ENCODE data around the gene MPST. TPM values are rescaled to one million over a fixed set of nuclear protein-coding genes. Genes with fewer than 3 reads are reported as not detected.
A peak's percentile ranks its signal among the peaks of the same experiment; 100 is the strongest.

MPST gene
- total RNA-seq, 4 donors from 2014 or later, result 99.0 to 171 (median 143) TPM

GRCh38 chr22:36991206-36991605, 28.3 kb upstream of the MPST start:
- Histone ChIP-seq H3K4me3 (no peak overlapping the region), H3K36me3 (no peaks in the 10 kb centered on the region), H3K9me3 (peaks cover under 1% of the 10 kb centered on the region), H3K27ac (no peak overlapping the region), H3K27me3 (peaks cover 35% of the 10 kb centered on the region), H3K4me1 (no peaks in the 10 kb centered on the region)
- peak in 1 of 2 donors; percentile 32 for DNase-seq (ENCODE audit: low spot score in 2 of 2)
- TF ChIP-seq, protein P1, sequence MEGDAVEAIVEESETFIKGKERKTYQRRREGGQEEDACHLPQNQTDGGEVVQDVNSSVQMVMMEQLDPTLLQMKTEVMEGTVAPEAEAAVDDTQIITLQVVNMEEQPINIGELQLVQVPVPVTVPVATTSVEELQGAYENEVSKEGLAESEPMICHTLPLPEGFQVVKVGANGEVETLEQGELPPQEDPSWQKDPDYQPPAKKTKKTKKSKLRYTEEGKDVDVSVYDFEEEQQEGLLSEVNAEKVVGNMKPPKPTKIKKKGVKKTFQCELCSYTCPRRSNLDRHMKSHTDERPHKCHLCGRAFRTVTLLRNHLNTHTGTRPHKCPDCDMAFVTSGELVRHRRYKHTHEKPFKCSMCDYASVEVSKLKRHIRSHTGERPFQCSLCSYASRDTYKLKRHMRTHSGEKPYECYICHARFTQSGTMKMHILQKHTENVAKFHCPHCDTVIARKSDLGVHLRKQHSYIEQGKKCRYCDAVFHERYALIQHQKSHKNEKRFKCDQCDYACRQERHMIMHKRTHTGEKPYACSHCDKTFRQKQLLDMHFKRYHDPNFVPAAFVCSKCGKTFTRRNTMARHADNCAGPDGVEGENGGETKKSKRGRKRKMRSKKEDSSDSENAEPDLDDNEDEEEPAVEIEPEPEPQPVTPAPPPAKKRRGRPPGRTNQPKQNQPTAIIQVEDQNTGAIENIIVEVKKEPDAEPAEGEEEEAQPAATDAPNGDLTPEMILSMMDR (IDR thresholded peaks at IDR 0.05), result no peak
- TF ChIP-seq POLR2AphosphoS5 (IDR thresholded peaks at IDR 0.05) (no peak), POLR2A (IDR thresholded peaks at IDR 0.05) (no peak), EP300 (IDR thresholded peaks at IDR 0.05) (no peak)
- WGBS, result 48% methylated on average over 6 of the region's 6 CpGs

- no peak overlapping the region for H3K27ac ChIP-seq
- H3K9me3 ChIP-seq, result no peaks in the 10 kb centered on the region
- no peaks in the 10 kb centered on the region for H3K36me3 ChIP-seq
- H3K4me1 ChIP-seq, result peaks cover 10% of the 10 kb centered on the region
- H3K4me3 ChIP-seq, result no peak overlapping the region
- no peak for DNase-seq (ENCODE audit: low spot score in 2 of 2)
- TF ChIP-seq, protein P1 (IDR thresholded peaks at IDR 0.05), result no peak
- no peak for TF ChIP-seq EP300 (IDR thresholded peaks at IDR 0.05)
- TF ChIP-seq POLR2A (IDR thresholded peaks at IDR 0.05), result no peak
- TF ChIP-seq POLR2AphosphoS5 (IDR thresholded peaks at IDR 0.05), result no peak
- H3K27me3 ChIP-seq, result no peaks in the 10 kb centered on the region
- WGBS, result 79% methylated on average over 2 of the region's 2 CpGs
These were observed 21.8 kb upstream of the MPST start for GRCh38 chr22:36997746-36998145.

DNA sequence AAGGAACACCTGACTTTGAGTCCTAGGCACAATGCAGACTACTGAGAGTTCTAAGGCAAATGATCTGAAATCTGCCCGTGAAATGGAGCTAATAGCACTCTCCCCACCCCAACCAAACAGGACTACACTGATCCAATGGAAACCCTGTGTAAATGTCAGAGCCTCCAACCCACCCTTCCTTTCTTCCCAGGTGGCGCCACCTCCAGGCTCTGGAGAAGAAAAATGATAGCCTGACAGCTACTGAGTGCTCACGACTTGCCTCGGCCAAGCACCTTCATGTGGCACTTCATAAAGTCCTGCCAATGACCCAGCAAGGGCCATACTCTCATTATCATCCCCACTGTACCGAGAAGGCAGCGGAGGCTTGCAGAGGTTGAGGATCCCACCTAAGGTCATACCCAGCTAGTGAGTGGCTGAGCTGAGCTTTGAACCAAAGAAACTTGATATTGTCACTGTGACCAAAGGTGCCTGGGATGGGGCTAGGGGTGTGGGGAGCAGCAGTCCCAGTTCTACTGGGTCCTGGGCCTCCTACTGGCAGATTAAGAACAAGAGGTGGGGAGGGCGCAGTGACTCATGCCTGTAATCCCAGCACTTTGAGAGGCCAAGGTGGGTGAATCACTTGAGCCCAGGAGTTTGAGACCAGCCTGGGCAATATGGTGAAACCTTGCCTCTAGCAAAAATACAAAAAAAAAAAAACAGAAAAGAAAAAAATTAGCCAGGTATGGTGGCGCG, 20.8 kb upstream of the MPST start:
- Histone ChIP-seq H3K4me1 (peaks cover 12% of the 10 kb centered on the region), H3K4me3 (no peak overlapping the region), H3K36me3 (no peaks in the 10 kb centered on the region), H3K27ac (no peak overlapping the region), H3K9me3 (no peaks in the 10 kb centered on the region), H3K27me3 (no peaks in the 10 kb centered on the region)
- DNase-seq (ENCODE audit: low spot score in 2 of 2), result no peak
- TF ChIP-seq POLR2A (IDR thresholded peaks at IDR 0.05), result no peak
- no peak for TF ChIP-seq POLR2AphosphoS5 (IDR thresholded peaks at IDR 0.05)
- no peak for TF ChIP-seq EP300 (IDR thresholded peaks at IDR 0.05)
- TF ChIP-seq, protein P1 (IDR thresholded peaks at IDR 0.05), result no peak
- 77% methylated on average over 9 of the region's 9 CpGs for WGBS

DNA sequence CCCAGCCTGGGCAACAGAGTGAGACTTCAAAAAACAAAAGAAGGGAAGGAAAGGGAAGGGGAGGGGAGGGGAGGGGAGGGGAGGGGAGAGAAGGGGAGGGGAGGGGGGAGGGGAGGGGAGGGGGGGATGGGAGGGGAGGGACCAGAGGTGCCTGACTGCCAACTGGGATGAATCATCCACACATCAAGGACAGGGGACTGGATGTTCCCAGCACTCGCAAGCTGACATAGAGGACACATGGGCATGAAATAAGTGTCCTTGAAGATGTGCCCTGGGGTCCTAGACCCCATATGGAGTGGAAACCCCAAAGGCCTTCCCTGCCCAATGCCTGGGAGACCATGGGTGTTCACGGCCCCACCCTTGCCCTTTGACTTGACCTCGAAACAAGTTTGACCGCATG, 20.1 kb upstream of the MPST start:
- Histone ChIP-seq H3K27ac (no peak overlapping the region), H3K4me3 (no peak overlapping the region)
- WGBS, result 82% methylated on average over 3 of the region's 4 CpGs

More for the DNA sequence above, 20.1 kb upstream of the MPST start:
- Histone ChIP-seq H3K4me1 (peaks cover 12% of the 10 kb centered on the region), H3K36me3 (no peaks in the 10 kb centered on the region), H3K27me3 (no peaks in the 10 kb centered on the region), H3K9me3 (no peaks in the 10 kb centered on the region)
- DNase-seq (ENCODE audit: low spot score in 2 of 2), result no peak
- no peak for TF ChIP-seq POLR2AphosphoS5 (IDR thresholded peaks at IDR 0.05)
- TF ChIP-seq EP300 (IDR thresholded peaks at IDR 0.05), result no peak
- no peak for TF ChIP-seq POLR2A (IDR thresholded peaks at IDR 0.05)
- TF ChIP-seq, protein P1 (IDR thresholded peaks at IDR 0.05), result no peak

Measured in suprapubic skin (tissue), 4 donors.